Left colon (tissue), 2 donors: Measurements from ENCODE around the gene FHOD1. TPM values are rescaled to one million over a fixed set of nuclear protein-coding genes. Genes with fewer than 3 reads are reported as not detected.

Experiments used
- ATAC-seq: fragments of 200-7000 bp; cut with Tn5 transposase; one replicate; pipeline ENCODE4 v1.9.1; 2020; ENCODE audit warnings: mild to moderate bottlenecking, moderate library complexity
- DNase-seq, 2 donors: peaks; one replicate each; pipeline ENCODE4 v3.0.0-alpha.2; 2020
- intact Hi-C, 2 donors: fragments of 100-400 bp; cut with DNase I in 1 of 2; cut with micrococcal nuclease in 1 of 2; formaldehyde crosslinking; loops; one replicate each; pipeline versions ENCODE4 v1.11.2 to v1.14.0; 2022; cut with DNase I, micrococcal nuclease
- total RNA-seq, 2 donors: library from RNA; stranded (reverse); fragmentation: NEBNext Ultra II Directional; extraction: Animal tissue kit (Norgen Biotek cat#: 25700); gene quantifications; one replicate each; pipeline ENCODE4 v1.2.1, GENCODE V29; 2021
- donor health status: DM: no; HTN: no; CAD: no.
- donor health status: DM: yes; HTN: yes; CAD: no.

FHOD1 gene
- total RNA-seq, 2 donors from 2014 or later: 29.7 to 42.7 TPM

DNA sequence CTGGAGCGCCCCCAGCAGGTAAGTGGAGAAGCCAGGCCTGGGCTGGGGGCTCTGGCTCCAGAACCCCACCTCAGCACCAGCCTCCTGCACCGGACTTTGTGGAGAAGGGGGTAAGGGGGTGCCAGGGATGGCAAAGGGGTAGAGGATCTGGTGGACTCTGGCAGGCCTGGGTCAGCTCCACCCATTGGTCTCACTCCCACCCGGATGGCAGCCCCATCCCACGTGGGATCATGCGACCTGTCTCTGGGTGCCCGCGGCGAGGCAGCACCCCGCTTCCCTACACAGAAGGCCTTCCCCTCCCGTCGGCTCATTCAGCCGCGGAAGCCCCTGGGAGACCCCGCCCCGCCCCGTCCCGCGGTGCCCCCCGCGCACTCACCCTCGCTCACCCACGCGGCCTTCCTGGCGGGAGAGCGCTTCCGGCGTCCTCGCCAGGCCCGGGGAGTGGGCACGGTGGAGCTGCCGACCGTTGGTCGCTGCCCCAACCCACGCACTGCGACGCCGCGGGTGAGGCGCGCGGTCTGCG, 31.6 kb upstream of the FHOD1 start:
- intact Hi-C loops: no loop called here
- peak; percentile 50 to 65 for DNase-seq
- ATAC-seq: peak; percentile 52

DNA sequence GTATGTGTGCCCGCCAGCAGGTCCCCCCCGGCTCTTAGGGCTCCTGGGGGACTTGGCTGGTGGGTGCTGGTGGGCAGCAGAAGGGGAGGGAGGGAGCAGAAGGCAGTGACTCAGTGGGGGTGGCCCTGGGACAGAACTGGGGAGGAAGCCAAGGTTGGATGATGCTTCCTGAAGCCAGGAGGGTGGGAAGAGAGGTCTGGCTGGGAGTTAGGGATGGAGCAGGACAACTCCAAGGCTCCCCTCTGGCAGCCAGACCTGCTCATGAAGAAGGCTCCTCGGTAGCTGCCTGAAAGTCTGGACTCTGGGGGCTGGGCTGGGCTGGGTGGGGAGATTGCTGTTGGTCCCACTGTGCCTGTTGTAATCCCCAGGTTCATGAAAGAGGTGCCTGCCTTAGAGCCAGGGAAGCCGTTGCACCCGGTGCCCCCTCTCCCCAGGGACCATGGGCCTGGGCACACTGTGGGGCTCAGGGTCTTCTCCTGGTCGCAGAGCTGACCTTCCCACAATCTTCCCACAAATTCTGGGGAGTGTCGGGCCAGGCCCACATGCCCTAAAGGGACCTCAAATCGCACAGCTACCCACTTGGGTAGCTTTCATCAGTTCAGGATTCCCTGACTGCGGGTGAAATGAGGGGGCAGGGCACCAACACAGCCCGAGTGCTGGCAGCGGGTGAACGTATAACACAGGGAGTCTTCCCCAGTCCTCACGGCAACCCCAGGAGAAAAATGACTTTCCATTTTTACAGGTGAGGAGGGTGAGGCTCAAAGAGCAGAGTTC, 30.9 kb upstream of the FHOD1 start:
- intact Hi-C loops: no loop called here
- DNase-seq: no peak
- ATAC-seq: peak; percentile 49

DNA sequence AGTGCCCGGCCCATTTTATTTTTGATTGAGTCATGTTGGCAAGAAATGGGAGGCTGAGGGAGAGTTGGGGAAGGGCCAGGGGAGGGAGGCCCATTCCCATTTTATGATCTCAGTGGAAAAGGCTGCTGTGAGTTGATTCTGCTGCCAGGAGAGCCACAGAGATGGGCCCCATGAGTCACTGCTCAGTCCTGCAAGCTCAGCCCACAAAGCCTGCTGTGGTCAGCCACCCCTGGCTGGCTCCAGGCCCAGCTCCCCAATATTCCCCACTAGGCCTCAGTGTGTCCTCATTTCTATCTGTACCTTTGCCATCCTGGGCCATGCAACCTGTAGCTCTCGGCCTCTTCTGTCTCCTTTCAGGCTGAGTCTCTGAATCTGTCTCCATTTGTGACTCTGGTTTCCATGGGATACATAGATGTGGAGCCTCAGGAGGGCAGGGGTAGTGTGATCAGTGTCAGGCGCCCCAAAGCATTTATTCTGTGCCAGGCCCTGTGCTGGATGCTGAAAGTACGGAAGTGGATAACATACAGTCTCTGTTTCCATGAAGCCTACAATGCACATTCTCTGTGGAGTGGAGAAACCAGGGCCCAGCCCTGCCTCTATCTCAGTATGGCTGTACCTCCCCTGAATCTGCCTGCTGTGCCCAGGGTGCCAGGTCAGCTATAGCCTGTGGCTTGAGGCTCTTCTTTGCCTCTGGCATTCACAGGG, 30.2 kb upstream of the FHOD1 start:
- DNase-seq (peak in 1 of 2 donors; percentile 41), ATAC-seq (no peak)
- intact Hi-C loops: no loop called here

DNA sequence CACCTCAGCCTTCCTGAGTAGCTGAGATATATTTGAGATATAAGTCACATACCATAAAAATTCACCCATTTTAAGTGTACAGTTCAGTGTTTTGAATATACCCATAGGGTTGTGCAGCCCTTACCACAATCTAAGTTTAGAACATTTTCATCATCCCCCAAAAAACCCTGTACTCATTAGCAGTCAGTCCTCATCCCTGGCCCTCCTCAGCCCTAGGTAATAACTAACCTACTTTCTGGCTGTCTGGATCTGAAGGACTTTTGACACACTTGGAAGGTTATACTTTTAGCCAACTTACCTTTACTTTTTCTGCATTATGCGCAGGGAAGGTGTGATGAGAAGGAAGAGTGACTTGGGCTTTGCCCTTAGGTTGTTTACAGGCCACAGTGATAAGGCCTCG, 28.0 kb upstream of the FHOD1 start:
- DNase-seq (no peak), ATAC-seq (no peak)
- intact Hi-C loops: no loop called here

DNA sequence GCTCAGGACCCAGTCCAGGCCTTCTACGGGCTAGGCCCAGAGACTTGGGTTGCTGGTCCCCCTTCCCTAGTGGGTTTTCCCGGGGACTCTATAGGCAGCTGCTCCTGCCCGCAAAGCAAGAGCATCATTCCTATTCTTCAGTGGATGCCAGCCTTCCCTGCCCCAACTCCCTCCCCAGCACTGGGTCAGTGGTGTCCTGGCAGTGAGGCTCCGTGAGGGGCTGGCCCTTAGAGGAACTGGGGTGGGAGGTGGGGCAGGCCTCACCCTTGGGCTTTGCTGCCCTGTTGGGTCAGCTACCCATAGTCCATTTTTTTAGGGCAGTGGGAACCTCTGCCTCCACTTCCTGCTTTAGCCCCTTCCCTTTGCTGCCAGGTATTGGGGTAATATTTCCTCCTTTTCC, 24.2 kb upstream of the FHOD1 start:
- DNase-seq: no peak
- no peak for ATAC-seq
- intact Hi-C loops: no loop called here

DNA sequence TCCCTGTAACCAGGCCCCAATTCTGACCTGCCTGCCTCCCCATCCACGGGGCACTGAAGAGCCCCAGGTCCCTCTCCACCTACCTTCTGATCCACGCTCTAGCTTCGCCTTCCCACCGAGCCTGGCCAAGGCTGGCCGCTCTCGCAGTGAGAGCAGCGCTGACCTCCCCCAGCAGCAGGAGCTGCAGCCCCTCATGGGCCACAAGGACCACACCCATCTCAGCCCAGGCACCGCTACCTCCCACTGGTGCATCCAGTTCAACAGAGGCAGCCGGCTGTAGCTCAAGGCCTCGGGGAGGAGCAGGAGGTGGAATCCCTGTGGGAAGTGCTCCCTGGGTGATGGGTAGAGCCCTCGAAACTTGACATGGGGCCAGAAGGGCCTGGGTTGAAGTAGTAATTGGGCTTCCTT, 23.7 kb upstream of the FHOD1 start:
- ATAC-seq: peak; percentile 20
- intact Hi-C loops: no loop called here
- DNase-seq: no peak

DNA sequence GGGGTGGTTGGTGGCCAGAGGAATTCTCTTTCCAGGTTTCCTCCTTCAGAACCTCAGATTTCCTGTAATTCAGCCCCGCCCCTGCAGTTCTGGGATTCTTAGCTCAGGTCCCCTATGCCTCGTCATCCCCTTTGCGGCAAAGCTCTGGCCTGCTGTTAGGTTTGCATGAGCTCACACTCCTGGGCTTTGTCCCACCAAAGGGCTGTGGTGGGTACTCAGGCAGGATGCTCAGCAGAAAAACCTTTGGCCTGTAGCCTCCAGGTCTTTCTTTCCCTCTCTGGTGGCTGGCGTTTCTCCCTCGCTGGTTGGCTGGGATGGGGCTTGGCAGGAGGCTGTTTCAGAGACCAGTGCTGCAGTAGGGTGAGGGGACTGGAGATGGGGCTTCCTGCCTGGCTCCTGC, 22.5 kb upstream of the FHOD1 start:
- intact Hi-C loops: no loop called here
- ATAC-seq: peak; percentile 13
- DNase-seq: no peak

DNA sequence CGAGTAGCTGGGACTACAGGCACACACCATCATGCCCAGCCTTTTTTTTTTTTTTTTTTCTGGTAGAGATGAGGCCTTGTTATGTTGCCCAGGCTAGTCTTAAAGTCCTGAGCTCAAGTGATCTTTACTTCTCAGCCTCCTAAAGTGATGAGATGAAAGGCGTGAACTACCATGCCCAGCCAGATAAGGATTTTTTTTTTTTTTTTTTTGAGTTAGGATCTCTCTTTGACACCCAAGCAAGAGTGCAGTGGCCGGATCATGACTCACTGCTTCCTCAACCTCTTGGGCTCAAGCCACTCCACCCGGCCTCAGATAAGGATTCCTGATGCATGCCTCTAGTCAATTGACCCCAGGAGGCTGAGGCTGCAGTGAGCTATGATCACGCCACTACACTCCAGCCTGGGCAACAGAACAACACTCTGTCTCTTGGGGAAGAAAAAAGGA, 20.9 kb upstream of the FHOD1 start:
- no peak for DNase-seq
- intact Hi-C loops: no loop called here

DNA sequence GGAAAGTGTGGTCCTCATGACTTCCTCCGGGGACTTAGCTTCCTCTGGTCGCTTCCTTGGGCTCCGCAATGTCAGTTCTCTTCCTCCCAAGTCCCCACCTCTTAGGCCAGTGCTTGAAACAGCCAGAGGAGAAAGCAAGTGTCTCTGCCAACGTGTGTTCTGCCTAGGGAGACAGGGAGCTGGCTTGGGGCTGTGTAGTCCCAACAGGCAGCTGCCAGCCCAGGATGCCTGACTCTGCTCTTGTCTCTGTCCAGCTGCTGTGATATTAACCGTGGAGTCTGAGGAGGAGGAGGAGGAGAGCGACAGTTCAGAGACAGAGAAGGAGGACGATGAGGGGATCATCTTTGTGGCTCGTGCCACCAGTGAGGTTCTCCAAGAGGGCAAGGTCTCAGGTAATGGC, 18.6 kb upstream of the FHOD1 start:
- intact Hi-C loops: no loop called here
- ATAC-seq: no peak
- DNase-seq: no peak

More for the DNA sequence above, 20.9 kb upstream of the FHOD1 start:
- ATAC-seq: peak; percentile 69

DNA sequence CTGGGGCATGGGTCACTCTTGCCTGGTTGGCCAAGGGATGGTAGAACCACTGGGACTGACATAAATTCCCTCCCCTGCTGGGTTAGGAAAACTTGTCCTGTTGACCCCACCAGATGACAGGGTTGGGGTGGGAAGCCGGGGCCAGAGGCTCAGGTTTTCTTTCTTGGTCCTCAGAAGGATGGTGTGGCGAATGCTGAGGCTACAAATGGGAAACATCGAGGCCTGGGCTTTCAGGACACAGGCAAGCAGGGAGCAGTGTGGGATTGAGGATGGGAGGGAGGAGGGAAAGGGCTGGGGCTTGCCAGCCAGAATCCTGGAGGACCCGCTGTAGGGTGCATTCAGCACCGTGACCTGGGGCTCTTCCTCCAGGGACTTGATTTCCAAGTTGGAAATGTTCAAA, 17.6 kb upstream of the FHOD1 start:
- ATAC-seq (no peak), DNase-seq (peak in 1 of 2 donors; percentile 2)
- intact Hi-C loops: no loop called here

DNA sequence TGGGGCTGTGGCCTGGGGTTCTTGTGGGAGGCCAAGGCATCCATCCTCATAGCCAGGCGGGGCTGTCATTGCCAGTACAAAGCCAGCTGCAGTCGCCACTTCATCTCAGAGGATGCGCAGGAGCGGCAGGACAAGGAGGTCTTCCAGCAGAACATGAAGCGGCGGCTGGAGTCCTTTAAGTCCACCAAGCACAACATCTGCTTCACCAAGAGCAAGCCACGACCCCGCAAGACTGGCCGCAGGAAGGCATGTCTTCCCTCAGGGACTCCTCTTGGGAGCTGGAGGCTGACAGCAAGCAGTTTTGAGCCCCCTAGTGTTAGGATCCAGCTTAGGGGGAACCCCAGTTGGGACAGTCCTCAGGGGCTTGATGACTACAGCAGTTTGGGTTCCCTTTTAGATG, 17.0 kb upstream of the FHOD1 start:
- ATAC-seq (no peak), DNase-seq (peak in 1 of 2 donors; percentile 14)
- intact Hi-C loops: no loop called here

DNA sequence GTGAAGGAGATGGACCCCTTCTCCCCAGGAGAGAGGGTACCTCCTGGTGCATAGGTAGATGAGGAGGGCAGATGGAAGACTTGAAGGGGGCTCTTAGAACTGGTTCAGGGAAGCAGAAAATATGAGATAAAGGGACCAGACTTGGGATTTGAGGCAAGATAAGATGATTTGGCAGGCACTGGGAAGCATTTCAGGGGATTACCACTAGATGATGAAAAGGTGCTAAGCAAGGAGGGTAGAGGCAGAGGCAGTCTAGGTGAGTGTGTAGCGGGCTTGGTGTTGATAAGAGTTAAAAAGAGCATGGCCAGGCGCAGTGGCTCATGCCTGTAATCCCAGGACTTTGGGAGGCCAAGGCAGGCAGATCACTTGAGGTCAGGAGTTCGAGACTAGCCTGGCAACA, 15.9 kb upstream of the FHOD1 start:
- ATAC-seq: no peak
- DNase-seq: no peak
- intact Hi-C loops: no loop called here

DNA sequence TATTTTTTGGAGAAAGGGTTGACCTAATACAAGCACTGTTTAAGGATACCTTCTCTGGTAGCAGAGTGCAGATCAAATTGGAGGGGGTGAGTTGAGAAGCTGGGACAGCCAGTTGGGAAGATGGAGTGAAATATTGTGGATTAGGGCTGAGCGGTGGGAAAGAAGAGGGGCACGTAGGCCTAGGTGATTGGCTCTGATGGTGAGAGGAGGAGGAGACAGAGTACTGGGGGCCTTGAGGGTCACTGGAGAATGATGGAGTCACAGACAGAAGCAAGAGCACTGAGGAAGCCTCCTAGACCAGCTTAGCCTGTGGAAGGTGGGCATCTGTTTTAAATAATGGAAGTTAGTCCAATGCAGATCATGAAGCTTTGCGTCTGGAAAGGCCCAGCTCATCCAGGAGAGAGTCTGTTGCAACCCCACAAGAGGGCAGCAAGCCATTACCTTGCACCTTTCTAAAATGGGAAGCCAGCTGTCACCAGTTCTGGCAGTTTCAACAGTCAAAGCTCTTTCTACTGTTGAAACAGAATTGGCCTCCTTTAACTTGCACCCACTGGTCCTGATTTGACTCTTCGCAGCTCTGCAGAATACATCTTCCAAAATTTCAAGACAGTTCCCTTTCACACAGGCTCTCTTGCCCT, 13.3 kb upstream of the FHOD1 start:
- peak; percentile 91 for ATAC-seq
- intact Hi-C loops: no loop called here
- peak in 1 of 2 donors; percentile 37 for DNase-seq

DNA sequence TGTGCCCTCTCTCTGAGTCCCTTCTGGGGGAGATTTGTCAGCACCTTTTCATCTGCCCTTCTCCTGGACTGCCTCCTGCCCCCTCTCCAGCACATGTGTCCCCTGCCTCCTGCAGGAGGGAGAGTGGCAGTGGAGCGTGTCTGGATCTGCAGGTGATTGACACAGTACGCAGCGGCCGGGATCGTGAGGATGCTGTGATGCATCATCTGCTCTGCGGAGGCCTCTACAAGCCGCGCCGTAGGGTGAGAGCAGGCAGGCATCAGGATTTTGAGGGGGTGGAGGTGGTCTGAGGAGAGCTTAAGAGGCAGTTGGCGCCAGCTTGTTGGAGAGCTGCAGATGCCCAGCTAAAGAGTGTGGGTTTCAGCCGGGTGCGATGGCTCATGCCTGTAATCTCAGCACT, 12.4 kb upstream of the FHOD1 start:
- ATAC-seq: no peak
- peak in 1 of 2 donors; percentile 19 for DNase-seq
- intact Hi-C loops: no loop called here

DNA sequence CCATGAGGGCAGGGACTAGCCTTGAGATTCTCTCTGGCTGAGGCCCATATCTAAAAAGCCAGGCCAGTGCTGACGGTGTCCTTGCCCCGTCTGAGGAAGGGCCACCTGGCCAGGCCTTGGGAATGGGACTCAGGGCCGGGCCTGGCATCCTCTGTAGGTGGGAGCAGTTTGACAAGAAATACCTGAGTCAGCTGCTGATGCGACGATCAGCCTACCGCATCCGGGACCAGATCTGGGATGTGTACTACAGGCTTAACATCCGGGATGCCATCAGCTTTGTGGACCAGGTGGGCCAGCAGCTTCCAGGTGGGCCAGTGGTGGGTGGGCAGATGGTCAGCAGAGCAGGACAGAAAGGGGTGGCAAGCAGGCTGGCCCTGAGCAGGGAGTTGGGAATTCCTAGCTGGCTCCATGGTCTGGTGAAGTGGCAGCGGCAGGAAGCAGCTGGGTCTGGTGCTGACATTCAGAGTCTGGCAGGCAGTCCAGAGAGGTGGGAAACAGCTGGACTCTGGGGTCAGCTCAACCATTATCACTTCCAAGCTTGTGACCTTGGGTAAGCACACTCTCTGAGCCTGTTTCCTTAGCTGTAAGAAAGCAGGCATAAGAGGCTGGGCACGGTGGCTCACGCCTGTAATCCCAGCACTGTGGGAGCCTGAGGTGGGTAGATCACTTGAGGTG, 11.0 kb upstream of the FHOD1 start:
- intact Hi-C loops: no loop called here
- DNase-seq: peak in 1 of 2 donors; percentile 22
- no peak for ATAC-seq

DNA sequence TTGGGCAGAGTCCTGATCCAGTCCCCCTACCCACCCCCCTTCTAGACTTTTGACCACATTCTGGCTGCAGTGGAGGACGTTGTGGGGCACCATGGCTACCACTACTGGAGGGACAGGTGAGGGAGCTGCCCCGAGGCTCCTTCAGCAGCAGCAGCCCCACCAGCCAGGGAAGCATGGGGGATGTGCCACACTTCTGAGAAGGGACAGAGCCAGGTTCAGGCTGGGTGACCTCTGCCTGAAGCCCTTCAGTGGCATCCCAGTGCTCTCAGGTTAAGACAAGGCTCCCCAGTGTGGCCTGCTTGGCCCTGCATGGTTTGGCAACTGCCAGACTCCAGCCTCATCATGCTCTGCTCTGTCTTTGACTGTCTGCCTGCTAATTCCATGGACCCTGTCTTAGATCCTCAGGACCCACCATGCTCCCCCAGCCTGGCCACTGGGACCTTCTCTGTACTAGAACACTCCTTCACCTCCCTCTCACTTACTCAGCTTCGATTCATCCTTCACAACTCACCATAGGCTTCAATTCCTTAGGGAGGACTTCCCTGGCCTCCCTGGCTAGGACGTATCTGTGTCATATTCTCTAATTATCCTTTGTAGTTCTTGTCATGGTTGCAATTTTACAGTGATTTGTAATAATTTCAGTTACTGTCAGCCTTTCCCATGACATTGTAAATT, 10.3 kb upstream of the FHOD1 start:
- DNase-seq (peak in 1 of 2 donors; percentile 2), ATAC-seq (no peak)
- intact Hi-C loops: no loop called here

DNA sequence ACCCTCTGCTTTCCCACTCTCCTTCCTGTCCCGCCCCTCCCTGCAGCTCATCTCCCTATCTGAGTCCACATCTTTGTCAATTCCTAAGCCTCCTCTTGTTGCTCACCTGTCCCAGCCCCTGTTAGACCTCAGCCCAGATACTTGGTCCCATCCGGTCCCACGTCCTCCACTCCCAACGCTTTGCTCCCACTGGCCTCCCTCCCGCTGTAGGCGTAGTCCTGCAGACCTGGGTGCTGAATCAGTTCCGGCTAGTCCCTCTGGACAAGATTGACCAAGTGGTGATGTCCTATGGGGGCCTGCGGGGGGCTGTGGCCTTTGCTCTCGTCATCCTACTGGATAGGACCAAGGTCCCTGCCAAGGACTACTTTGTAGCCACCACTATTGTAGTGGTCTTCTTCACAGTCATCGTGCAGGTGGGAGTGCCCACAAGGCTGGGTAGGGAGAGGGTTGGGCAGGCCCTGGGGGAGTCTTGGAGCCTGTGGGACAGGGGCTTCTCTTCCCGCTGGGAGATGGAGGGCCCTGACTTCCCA, 9.5 kb upstream of the FHOD1 start:
- intact Hi-C loops: no loop called here
- ATAC-seq (no peak), DNase-seq (no peak)

DNA sequence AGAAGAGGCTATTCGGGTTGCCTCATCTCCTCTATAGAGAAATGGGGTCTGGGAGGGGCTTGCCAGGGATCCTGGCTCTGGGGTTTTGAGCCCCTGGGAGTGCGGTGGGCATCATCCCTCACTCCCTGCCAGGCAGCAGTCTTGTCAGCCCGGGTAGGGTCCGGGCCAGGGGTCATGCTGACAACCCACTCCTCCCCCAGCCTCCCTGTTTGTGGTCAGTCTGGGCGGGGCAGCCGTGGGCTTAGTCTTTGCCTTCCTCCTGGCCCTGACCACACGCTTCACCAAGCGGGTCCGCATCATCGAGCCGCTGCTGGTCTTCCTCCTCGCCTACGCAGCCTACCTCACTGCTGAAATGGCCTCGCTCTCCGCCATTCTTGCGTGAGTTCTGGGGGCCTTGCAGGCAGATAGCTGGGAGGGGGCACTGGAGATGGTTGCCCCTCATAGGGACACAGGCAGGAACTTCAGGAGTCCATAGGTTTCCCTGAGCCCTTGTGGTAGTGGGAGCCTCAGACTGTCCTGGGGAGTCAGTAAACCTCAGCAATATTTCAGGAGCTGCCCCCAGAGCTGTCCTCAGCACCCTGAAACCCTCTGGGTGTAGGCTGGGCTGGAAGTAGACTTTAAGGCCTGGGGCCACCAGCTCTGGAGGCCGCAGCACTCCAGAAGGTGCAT, 8.4 kb upstream of the FHOD1 start:
- no peak for DNase-seq
- no peak for ATAC-seq
- intact Hi-C loops: no loop called here
